K562 (cell line): ENCODE results near the gene DLGAP3. TPM values are rescaled to one million over a fixed set of nuclear protein-coding genes. Genes with fewer than 3 reads are reported as not detected.

Experiments used
- ATF7 ChIP-seq: fragments of 450-650 bp; IDR thresholded peaks from 2 replicates; pipeline ENCODE4 v1.7.1; 2014; ENCODE audit warnings: mild to moderate bottlenecking, moderate library complexity
- BMI1 ChIP-seq: fragments of 150-350 bp; IDR thresholded peaks from 2 replicates; pipeline ENCODE4 v1.6.1; 2014; ENCODE audit warnings: low read length
- ILF3 ChIP-seq: fragments of 450-650 bp; IDR thresholded peaks from 2 replicates; pipeline ENCODE4 v1.6.1; 2018; ENCODE audit warnings: antibody characterized with exemption, mild to moderate bottlenecking, moderate library complexity, borderline replicate concordance
- MGA ChIP-seq: fragments of 450-650 bp; IDR thresholded peaks from 2 replicates; pipeline ENCODE4 v1.6.1; 2016; ENCODE audit warnings: mild to moderate bottlenecking, moderate library complexity
- NCOA1 ChIP-seq: fragments of 450-650 bp; IDR thresholded peaks from 2 replicates; pipeline ENCODE4 v1.6.1; 2016; ENCODE audit warnings: low read depth
- PREB ChIP-seq: sonication (generic); formaldehyde crosslinking; IDR thresholded peaks from 2 replicates; pipeline ENCODE4 v1.8.1; 2023; ENCODE audit warnings: mild to moderate bottlenecking, missing genetic modification reagents
- ZBTB33 ChIP-seq: sonication (generic); formaldehyde crosslinking; IDR thresholded peaks from 2 replicates; pipeline ENCODE4 v1.8.1; 2023; ENCODE audit warnings: mild to moderate bottlenecking, missing genetic modification reagents
- ZSCAN32 ChIP-seq: fragments of 450-650 bp; formaldehyde crosslinking; IDR thresholded peaks from 2 replicates; pipeline ENCODE4 v1.4.0; 2020; ENCODE audit warnings: mild to moderate bottlenecking, moderate library complexity
- polyA plus RNA-seq, 8 experiments: library from polyadenylated mRNA; depleted of rRNA in 4 of 8; stranded (reverse) in 5 of 8; unstranded in 3 of 8; fragments of >200 nt; fragmentation: Nextera tagmentation in 2 of 8; fragmentation: Illumina TruSeq in 1 of 8; extraction: Ambion mirVana in 2 of 8; extraction: Trizol in 1 of 8; gene quantifications; 2 replicates each; pipeline versions ENCODE4 v1.2.1 to v1.2.3, GENCODE V29; 2011 to 2014; ENCODE audit warnings: inconsistent platforms in 1 of 8, missing spikeins in 1 of 8
- total RNA-seq, 7 experiments: library from RNA; depleted of rRNA in 6 of 7; stranded (reverse); fragments of >200 nt in 6 of 7; fragmentation: Illumina TruSeq in 2 of 7; extraction: Trizol in 2 of 7; gene quantifications; 2 replicates each; pipeline versions ENCODE4 v1.2.1 to v1.2.3, GENCODE V29; 2011 to 2021; ENCODE audit warnings: low replicate concordance in 1 of 7

DLGAP3 gene
- total and polyA plus RNA-seq, 9 of the 15 experiments (the other 6 are each of a cell fraction or from before 2014, with no cell fraction given), result 0.01 to 0.16 (median 0.07) TPM; not detected in 6

- TF ChIP-seq PREB (no peak), ILF3 (peak; percentile 66; the same call in 1 of the 2 replicates), ZBTB33 (CRISPR knock-in tag) (peak; percentile 96), BMI1 (no peak), NCOA1 (peak; percentile 19; the same call in 1 of the 2 replicates), ATF7 (peak; percentile 84), MGA (peak; percentile 99), ZSCAN32 (CRISPR knock-in tag) (no peak)
Observed at GRCh38 chr1:34859446-34860200, 69.8 kb downstream of the DLGAP3 start, which contains the start of gene SMIM12 (continued).
